Measurements from ENCODE around the gene KAT14. TPM values are rescaled to one million over a fixed set of nuclear protein-coding genes. Genes with fewer than 3 reads are reported as not detected.

The KAT14 gene
- total RNA-seq, 2 experiments from 2014 or later, result 8.5 to 9.4 TPM

DNA sequence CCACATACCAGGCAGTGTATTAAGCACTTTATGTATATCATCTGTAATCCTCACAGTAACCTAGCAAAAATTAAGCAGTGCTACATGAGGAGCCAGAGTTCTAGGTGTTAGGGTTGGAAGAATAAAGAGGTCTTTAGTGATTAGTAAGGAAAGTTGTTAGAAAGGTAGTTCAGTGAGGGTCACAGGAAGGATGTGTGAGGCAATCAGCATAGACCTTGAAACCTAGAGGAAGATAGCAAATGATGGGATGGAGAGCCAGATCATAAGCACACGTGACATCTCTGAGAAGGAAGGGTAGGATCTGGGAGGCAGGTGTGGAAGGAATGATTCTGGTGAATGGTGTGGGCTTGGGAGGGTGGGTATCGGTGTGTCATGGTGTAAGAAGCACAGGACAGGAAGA lies 2.2 kb downstream of the KAT14 start:
- ChIA-PET POLR2A (no interaction called here), CTCF (interaction anchor here (0.8 to 1.7 kb wide), 2 partner anchors 149 to 170 kb away, joined by 3 read pairs; partner anchors contain the start of gene ZNF133)
- DNase-seq (no peak), ATAC-seq (ENCODE audit: poor library complexity) (no peak)
- H3K36me3 Mint-ChIP-seq (ENCODE audit: low read depth), result peaks cover 40% of the 10 kb centered on the region
- peak overlapping the region; percentile 38 for H3K27ac Mint-ChIP-seq
- Histone ChIP-seq H3K4me3 (ENCODE audit: low read length) (no peak overlapping the region), H3K4me1 (ENCODE audit: insufficient read depth, low read length) (peaks cover 32% of the 10 kb centered on the region), H3K27ac (ENCODE audit: low read depth in 1 of 2, low read length in 2 of 2) (no peak overlapping the region), H3K9me3 (ENCODE audit: control insufficient read depth in 1 of 2, insufficient read depth in 1 of 2, low read length in 2 of 2) (no peaks in the 10 kb centered on the region), H3K36me3 (ENCODE audit: insufficient read depth, low read length) (peaks cover 21% of the 10 kb centered on the region), H3K27me3 (ENCODE audit: control insufficient read depth in 1 of 2, insufficient read depth in 2 of 2, low read length in 2 of 2) (no peaks in the 10 kb centered on the region)
- H3K4me3 Mint-ChIP-seq, result peak overlapping the region; percentile 50
- H3K9me3 Mint-ChIP-seq, result no peaks in the 10 kb centered on the region
- no peaks in the 10 kb centered on the region for H3K27me3 Mint-ChIP-seq
- TF ChIP-seq, protein P1, sequence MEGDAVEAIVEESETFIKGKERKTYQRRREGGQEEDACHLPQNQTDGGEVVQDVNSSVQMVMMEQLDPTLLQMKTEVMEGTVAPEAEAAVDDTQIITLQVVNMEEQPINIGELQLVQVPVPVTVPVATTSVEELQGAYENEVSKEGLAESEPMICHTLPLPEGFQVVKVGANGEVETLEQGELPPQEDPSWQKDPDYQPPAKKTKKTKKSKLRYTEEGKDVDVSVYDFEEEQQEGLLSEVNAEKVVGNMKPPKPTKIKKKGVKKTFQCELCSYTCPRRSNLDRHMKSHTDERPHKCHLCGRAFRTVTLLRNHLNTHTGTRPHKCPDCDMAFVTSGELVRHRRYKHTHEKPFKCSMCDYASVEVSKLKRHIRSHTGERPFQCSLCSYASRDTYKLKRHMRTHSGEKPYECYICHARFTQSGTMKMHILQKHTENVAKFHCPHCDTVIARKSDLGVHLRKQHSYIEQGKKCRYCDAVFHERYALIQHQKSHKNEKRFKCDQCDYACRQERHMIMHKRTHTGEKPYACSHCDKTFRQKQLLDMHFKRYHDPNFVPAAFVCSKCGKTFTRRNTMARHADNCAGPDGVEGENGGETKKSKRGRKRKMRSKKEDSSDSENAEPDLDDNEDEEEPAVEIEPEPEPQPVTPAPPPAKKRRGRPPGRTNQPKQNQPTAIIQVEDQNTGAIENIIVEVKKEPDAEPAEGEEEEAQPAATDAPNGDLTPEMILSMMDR (IDR thresholded peaks at IDR 0.05), result no peak
- intact Hi-C loops (cut with DNase I, micrococcal nuclease), result loop anchor here in 1 of 2 experiments (2.0 to 10.0 kb wide), 10 partner anchors 147 to 1912 kb away; partner anchors contain the start of genes CFAP61, CRNKL1, DZANK1 and KIF16B
- H3K4me1 Mint-ChIP-seq (ENCODE audit: low read depth), result peaks cover 38% of the 10 kb centered on the region

DNA sequence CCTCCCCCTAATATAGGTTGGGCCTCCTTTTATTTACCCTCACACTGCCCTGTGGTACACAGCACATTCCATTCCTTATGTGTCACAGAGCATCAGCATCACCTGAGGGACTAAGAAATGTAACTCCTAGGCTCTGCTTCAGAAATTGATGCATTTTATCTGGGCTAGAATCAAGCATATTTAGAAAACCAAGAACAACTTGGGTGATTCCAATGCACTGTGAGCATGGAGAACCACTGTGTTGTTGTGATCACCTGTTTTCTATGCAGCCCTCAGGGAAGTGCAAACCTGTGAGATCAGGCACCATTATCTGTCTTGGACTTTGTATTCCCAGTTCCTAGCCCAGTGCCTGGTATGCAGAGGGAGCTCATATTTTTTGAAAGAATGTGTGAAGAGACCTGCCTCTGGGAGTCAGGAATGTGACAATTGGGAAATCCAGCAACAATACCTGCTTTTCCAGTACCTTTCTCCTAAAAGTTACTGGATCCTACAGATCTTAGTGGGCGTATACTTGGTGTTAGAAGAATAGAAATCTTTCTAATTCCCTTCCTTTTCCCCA lies 7.0 kb downstream of the KAT14 start:
- Histone ChIP-seq H3K4me1 (ENCODE audit: insufficient read depth, low read length) (peaks cover 11% of the 10 kb centered on the region), H3K36me3 (ENCODE audit: insufficient read depth, low read length) (peaks cover 29% of the 10 kb centered on the region), H3K4me3 (ENCODE audit: low read length) (no peak overlapping the region), H3K9me3 (ENCODE audit: control insufficient read depth in 1 of 2, insufficient read depth in 1 of 2, low read length in 2 of 2) (no peaks in the 10 kb centered on the region), H3K27ac (ENCODE audit: low read depth in 1 of 2, low read length in 2 of 2) (no peak overlapping the region), H3K27me3 (ENCODE audit: control insufficient read depth in 1 of 2, insufficient read depth in 2 of 2, low read length in 2 of 2) (no peaks in the 10 kb centered on the region)
- Mint-ChIP-seq H3K4me3 (no peak overlapping the region), H3K27ac (no peak overlapping the region), H3K4me1 (ENCODE audit: low read depth) (peaks cover 23% of the 10 kb centered on the region), H3K9me3 (no peaks in the 10 kb centered on the region), H3K36me3 (ENCODE audit: low read depth) (peaks cover 61% of the 10 kb centered on the region), H3K27me3 (no peaks in the 10 kb centered on the region)
- DNase-seq, result no peak
- ChIA-PET POLR2A (no interaction called here), CTCF (no interaction called here)
- intact Hi-C loops (cut with DNase I, micrococcal nuclease), result loop anchor here in 1 of 2 experiments (5.0 kb wide), 1 partner anchor 323 kb away; the partner anchor contains the start of genes DZANK1 and POLR3F
- no peak for ATAC-seq (ENCODE audit: poor library complexity)
- TF ChIP-seq, protein P1 (IDR thresholded peaks at IDR 0.05), result no peak

DNA sequence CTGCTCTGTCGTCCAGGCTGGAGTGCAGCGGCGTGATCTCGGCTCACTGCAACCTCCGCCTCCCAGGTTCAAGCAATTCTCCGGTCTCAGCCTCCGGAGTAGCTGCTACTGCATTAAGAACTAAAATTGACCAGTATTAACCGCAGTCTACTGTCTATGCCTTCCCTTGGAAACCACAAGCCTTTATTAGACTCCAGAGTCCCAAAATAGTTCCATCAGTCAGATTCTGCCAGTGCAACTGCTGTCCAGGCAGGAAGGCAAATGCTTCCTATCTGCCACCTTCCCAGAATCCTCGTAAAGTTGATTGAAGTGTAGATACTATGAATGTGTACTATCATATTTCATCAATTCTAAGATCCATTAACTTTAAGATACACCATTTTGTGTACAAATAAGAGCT lies 16.7 kb downstream of the KAT14 start:
- H3K27ac ChIP-seq (ENCODE audit: low read depth in 1 of 2, low read length in 2 of 2), result no peak overlapping the region
- intact Hi-C loops (cut with DNase I, micrococcal nuclease), result no loop called here
- ChIA-PET CTCF (no interaction called here), POLR2A (no interaction called here)
- H3K27me3 ChIP-seq (ENCODE audit: control insufficient read depth in 1 of 2, insufficient read depth in 2 of 2, low read length in 2 of 2), result no peaks in the 10 kb centered on the region
- no peak overlapping the region for H3K4me3 ChIP-seq (ENCODE audit: low read length)
- H3K4me1 ChIP-seq (ENCODE audit: insufficient read depth, low read length), result no peaks in the 10 kb centered on the region
- Mint-ChIP-seq H3K36me3 (ENCODE audit: low read depth) (peaks cover 88% of the 10 kb centered on the region), H3K4me3 (no peak overlapping the region), H3K27me3 (no peaks in the 10 kb centered on the region), H3K4me1 (ENCODE audit: low read depth) (peaks cover 15% of the 10 kb centered on the region), H3K9me3 (no peaks in the 10 kb centered on the region), H3K27ac (no peak overlapping the region)
- H3K36me3 ChIP-seq (ENCODE audit: insufficient read depth, low read length), result peaks cover 58% of the 10 kb centered on the region
- no peak for DNase-seq
- H3K9me3 ChIP-seq (ENCODE audit: control insufficient read depth in 1 of 2, insufficient read depth in 1 of 2, low read length in 2 of 2), result no peaks in the 10 kb centered on the region
- no peak for ATAC-seq (ENCODE audit: poor library complexity)
- TF ChIP-seq, protein P1 (IDR thresholded peaks at IDR 0.05), result no peak
